Nephron (organoid): ENCODE data around the gene ZNF668.

Experiments used
- H3K27ac Mint-ChIP-seq, 3 experiments: 2 replicates each; pipeline ENCODE4 v1.8.0; 2020; ENCODE audit warnings: mixed read lengths in 3 of 3, mild to moderate bottlenecking in 2 of 3, moderate library complexity in 1 of 3
- H3K27me3 Mint-ChIP-seq: 2 replicates; pipeline ENCODE4 v1.8.0; 2021; ENCODE audit warnings: low read depth, mild to moderate bottlenecking, moderate library complexity, mixed read lengths
- H3K36me3 Mint-ChIP-seq: 2 replicates; pipeline ENCODE4 v1.8.0; 2020; ENCODE audit warnings: low read depth, mixed read lengths
- H3K4me1 Mint-ChIP-seq: 2 replicates; pipeline ENCODE4 v1.8.0; 2020; ENCODE audit warnings: mixed read lengths
- H3K4me3 Mint-ChIP-seq, 3 experiments: 2 replicates each; pipeline ENCODE4 v1.8.0; 2020; ENCODE audit warnings: mild to moderate bottlenecking in 3 of 3, mixed read lengths in 3 of 3, moderate library complexity in 2 of 3
- H3K9me3 Mint-ChIP-seq: 2 replicates; pipeline ENCODE4 v1.8.0; 2020; ENCODE audit warnings: mixed read lengths
- TF ChIP-seq, protein P1 (sequence below), 3 experiments: fragments of 200-600 bp; sonication (generic); IDR thresholded peaks; one replicate each; pipeline ENCODE4 v1.5.0; 2021; ENCODE audit warnings: antibody characterized with exemption in 3 of 3; ENCODE audit not compliant: unreplicated experiment in 3 of 3

ZNF668 gene

DNA sequence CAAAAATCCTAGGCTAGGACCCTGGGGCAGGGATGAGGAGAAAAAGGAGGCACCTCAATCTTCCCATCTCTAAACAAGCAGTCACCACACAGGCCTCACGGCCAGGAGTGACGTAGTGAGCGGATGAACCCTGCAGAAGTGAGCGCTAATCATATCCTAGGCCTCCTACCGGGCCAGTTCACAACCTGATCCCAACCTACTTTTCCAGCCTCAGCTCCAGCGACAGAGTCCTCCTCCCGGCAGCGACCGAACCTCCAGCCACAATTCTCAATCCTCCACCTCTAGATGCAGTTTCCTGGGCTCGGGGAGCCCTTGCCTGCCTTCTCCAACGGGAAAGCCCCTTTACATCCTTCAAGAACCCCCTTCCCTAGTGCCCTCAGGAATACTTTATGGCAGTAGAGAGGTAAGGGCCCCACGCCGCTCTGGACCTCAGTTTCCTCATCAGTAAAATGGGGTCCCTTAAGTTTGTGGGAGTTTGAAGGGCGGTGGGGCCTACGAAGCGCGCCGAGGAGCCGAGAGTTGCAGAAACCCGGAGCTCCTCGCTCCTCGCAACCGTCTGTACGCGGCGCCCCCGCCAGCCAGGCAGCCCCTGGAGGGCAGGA is 1.4 kb downstream of the ZNF668 start:
- Mint-ChIP-seq H3K27me3 (no peaks in the 10 kb centered on the region), H3K36me3 (peaks cover 11% of the 10 kb centered on the region), H3K27ac (peak overlapping the region; percentile 81 to 97 (median 92)), H3K4me3 (peak overlapping the region; percentile 98 to 100 (median 99)), H3K4me1 (peaks cover 30% of the 10 kb centered on the region), H3K9me3 (no peaks in the 10 kb centered on the region)
- TF ChIP-seq, protein P1, sequence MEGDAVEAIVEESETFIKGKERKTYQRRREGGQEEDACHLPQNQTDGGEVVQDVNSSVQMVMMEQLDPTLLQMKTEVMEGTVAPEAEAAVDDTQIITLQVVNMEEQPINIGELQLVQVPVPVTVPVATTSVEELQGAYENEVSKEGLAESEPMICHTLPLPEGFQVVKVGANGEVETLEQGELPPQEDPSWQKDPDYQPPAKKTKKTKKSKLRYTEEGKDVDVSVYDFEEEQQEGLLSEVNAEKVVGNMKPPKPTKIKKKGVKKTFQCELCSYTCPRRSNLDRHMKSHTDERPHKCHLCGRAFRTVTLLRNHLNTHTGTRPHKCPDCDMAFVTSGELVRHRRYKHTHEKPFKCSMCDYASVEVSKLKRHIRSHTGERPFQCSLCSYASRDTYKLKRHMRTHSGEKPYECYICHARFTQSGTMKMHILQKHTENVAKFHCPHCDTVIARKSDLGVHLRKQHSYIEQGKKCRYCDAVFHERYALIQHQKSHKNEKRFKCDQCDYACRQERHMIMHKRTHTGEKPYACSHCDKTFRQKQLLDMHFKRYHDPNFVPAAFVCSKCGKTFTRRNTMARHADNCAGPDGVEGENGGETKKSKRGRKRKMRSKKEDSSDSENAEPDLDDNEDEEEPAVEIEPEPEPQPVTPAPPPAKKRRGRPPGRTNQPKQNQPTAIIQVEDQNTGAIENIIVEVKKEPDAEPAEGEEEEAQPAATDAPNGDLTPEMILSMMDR (IDR thresholded peaks at IDR 0.05; ENCODE audit: unreplicated experiment in 3 of 3), result no peak

DNA sequence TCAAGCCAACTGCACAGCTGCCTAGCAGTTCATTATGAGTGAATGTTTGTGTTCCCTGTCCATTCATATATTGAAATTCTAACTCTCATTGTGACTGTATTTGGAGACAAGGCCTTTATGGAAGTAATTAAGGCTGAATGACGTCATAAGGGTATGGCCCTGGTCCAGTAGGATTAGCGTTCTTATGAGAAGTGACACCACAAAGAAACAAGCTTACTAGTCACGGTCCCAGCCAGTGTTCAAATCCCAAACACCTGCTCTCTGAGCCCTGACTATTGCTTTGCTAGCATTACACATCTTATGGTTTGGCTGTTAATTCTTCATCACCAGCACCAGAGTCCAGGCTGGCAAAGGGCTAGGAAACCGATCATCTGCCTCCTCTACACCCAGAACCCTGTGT is 2.2 kb downstream of the ZNF668 start:
- Mint-ChIP-seq H3K27me3 (no peaks in the 10 kb centered on the region), H3K4me3 (peak overlapping the region; percentile 98 to 100 (median 99)), H3K27ac (peak overlapping the region; percentile 81 to 97 (median 92)), H3K36me3 (peaks cover 7% of the 10 kb centered on the region), H3K9me3 (no peaks in the 10 kb centered on the region), H3K4me1 (peaks cover 30% of the 10 kb centered on the region)
- TF ChIP-seq, protein P1 (IDR thresholded peaks at IDR 0.05; ENCODE audit: unreplicated experiment in 3 of 3), result no peak

DNA sequence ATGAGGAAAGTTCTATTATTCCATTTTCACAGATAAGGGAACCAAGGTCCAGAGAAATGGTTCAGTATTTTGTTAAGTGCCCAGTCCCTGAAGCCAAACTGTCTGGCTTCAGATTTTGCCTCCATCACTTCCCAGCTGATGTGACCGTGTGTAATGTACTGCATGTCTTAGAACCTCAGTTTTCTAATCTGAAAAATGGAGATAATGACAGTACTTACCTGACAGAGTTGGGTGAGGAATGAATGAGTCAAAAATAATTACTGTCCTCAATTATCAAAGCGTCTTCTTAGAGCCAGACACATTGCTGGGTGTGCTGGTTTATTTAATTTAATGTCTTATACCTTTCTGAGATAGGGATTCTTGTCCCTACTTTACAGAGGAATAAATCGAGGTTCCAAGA is 6.7 kb downstream of the ZNF668 start:
- TF ChIP-seq, protein P1 (IDR thresholded peaks at IDR 0.05; ENCODE audit: unreplicated experiment in 3 of 3), result no peak
- Mint-ChIP-seq H3K4me1 (peaks cover 36% of the 10 kb centered on the region), H3K9me3 (no peaks in the 10 kb centered on the region), H3K4me3 (no peak overlapping the region), H3K27me3 (no peaks in the 10 kb centered on the region), H3K27ac (no peak overlapping the region), H3K36me3 (peaks cover 16% of the 10 kb centered on the region)

DNA sequence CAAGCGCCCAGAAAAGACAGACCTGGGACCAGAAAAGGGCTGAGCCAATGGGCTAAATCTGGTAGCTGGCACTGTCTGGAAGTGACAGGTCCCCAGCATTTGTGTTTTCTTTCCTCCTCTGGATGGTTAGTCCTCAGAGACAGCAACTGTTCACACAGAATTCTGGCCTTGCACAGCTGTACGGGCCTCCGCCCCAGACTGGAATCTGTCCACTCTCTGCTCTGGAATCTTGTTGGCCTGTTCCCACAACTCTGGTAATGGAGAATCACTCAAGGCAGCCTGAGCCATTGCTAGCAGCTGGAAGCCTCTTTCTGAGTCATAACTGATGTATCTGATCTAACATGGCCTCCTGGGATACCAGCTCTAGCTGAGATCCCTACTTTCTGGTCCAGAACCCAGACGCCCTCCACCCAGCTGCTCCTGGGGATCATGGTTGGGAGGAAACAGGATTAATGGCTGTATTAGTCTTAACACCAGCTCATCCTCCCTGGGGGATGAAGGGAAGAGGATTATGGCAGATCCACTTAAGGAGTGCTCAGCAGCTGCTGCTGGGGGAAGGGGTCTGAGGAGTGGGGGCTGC is 9.1 kb downstream of the ZNF668 start:
- Mint-ChIP-seq H3K27ac (peak overlapping the region; percentile 87 to 97 (median 95)), H3K36me3 (peaks cover 26% of the 10 kb centered on the region), H3K27me3 (no peaks in the 10 kb centered on the region), H3K4me3 (peak overlapping the region in 1 of 3 experiments; percentile 71), H3K9me3 (no peaks in the 10 kb centered on the region), H3K4me1 (peaks cover 26% of the 10 kb centered on the region)
- TF ChIP-seq, protein P1 (IDR thresholded peaks at IDR 0.05; ENCODE audit: unreplicated experiment in 3 of 3), result no peak

DNA sequence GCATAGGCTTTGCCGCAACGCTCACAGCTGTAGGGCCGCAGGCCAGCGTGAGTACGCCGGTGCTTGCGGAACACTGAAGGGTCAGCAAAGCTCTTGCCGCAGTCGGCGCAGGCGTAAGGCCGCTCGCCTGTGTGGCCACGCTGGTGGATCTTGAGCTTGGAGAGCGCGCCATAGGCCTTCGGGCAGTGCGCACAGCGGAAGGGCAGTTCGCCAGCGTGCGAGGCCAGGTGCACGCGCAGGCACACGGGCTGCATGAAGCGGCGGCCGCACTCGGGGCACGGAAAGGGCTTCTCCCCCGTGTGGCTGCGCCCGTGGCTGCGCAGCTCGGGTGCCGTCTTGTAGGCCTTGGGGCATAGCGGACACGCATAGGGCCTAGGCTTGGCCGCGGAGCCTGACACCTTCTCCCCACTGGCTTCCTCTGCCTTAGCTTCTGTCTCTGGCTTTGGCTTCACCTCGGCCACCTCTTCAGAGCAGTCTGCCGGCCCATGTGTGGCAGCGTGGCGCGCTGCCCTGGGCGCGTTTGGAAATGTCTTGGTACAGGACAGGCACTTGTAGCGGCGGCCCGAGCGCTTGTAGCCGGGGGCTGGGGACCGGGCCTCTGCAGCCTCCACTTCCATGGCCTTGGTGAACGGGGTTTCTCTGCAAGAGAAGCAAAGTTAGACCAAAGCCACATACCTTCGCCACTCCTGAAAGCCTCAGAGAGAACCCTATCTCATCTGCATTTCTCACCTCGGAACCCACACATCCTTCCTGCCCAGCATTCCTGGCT is 10.0 kb downstream of the ZNF668 start:
- TF ChIP-seq, protein P1 (IDR thresholded peaks at IDR 0.05; ENCODE audit: unreplicated experiment in 3 of 3), result no peak
- H3K4me1 Mint-ChIP-seq, result peaks cover 21% of the 10 kb centered on the region
- H3K36me3 Mint-ChIP-seq, result peaks cover 29% of the 10 kb centered on the region
- no peaks in the 10 kb centered on the region for H3K27me3 Mint-ChIP-seq
- no peaks in the 10 kb centered on the region for H3K9me3 Mint-ChIP-seq
- H3K4me3 Mint-ChIP-seq, result peak overlapping the region in 1 of 3 experiments; percentile 71
- H3K27ac Mint-ChIP-seq, result peak overlapping the region; percentile 87 to 97 (median 95)
